GM12878 (cell line): ENCODE measurements around the gene FAM199X. TPM values are rescaled to one million over a fixed set of nuclear protein-coding genes. Genes with fewer than 3 reads are reported as not detected.
A peak's percentile ranks its signal among the peaks of the same experiment; 100 is the strongest.

Source experiments
- ATAC-seq: fragments of 200-7000 bp; cut with Tn5 transposase; 3 replicates; pipeline ENCODE4 v1.9.1; 2020; ENCODE audit warnings: mild to moderate bottlenecking, moderate library complexity
- BruUV-seq: library from RNA; stranded (reverse); fragments of 400-500 nt; replicated peaks from 2 replicates; lab custom pipeline; 2021; lab: Mats Ljungman, UMichigan
- CTCF ChIA-PET: fragments of 300-600 bp; sonication (Branson Sonifier 250); formaldehyde crosslinking; extraction: SDS; loops from one replicate; lab custom pipeline; 2021; ENCODE audit warnings: inconsistent platforms; lab: Yijun Ruan, JAX
- POLR2A ChIA-PET: fragments of 350-600 bp; formaldehyde crosslinking; extraction: SDS; loops from one replicate; lab custom pipeline; 2021; ENCODE audit warnings: inconsistent platforms; lab: Charles Lee
- RAD21 ChIA-PET: fragments of 300-600 bp; sonication (Branson Sonifier 250); formaldehyde crosslinking; loops from one replicate; lab custom pipeline; 2023; ENCODE audit warnings: antibody characterized with exemption; ENCODE audit not compliant: unreplicated experiment; lab: Charles Lee
- SMC1A ChIA-PET: fragments of 300-600 bp; sonication (Branson Sonifier 250); formaldehyde crosslinking; loops from one replicate; lab custom pipeline; 2023; ENCODE audit not compliant: unreplicated experiment, uncharacterized antibody; lab: Charles Lee
- DNase-seq: peaks from one replicate; pipeline ENCODE4 v3.0.0-alpha.2; 2011; ENCODE audit warnings: low read depth, low spot score
- FAIRE-seq: peaks from 3 replicates; lab custom pipeline; 2011; peaks lifted over from hg19 to GRCh38; lab: Jason Lieb, UNC
- H2AFZ ChIP-seq: 2 replicates; pipeline ENCODE4 v1.6.0; 2011; ENCODE audit warnings: low read depth, low read length, control low read depth; ENCODE audit not compliant: control insufficient read depth
- H3K27ac ChIP-seq: 2 replicates; pipeline ENCODE4 v1.5.1; 2011; ENCODE audit warnings: control low read depth; ENCODE audit not compliant: control insufficient read depth, insufficient read depth
- H3K27me3 ChIP-seq, 2 experiments: replicated peaks in 1 of 2; 2 replicates each; pipeline versions ENCODE4 v1.6.0 to v1.6.1; 2011; ENCODE audit warnings: low read length in 1 of 2; ENCODE audit not compliant: control insufficient read depth in 2 of 2, insufficient read depth in 2 of 2
- H3K36me3 ChIP-seq, 2 experiments: 2 replicates each; pipeline ENCODE4 v1.5.1; 2011; ENCODE audit warnings: low read length in 1 of 2; ENCODE audit not compliant: control insufficient read depth in 2 of 2, insufficient read depth in 2 of 2
- H3K4me1 ChIP-seq: 2 replicates; pipeline ENCODE4 v1.6.1; 2011; ENCODE audit warnings: mild to moderate bottlenecking, low read length, moderate library complexity, mixed read lengths; ENCODE audit not compliant: control insufficient read depth, insufficient read depth
- H3K4me2 ChIP-seq: 2 replicates; pipeline ENCODE4 v1.6.0; 2011; ENCODE audit warnings: control low read depth; ENCODE audit not compliant: control insufficient read depth, insufficient read depth
- H3K4me3 ChIP-seq: fragments of 200-600 bp; sonication (generic); 2 replicates; pipeline ENCODE4 v1.5.1; 2016
- H3K79me2 ChIP-seq: 2 replicates; pipeline ENCODE4 v1.6.0; 2011; ENCODE audit warnings: low read length; ENCODE audit not compliant: control insufficient read depth, insufficient read depth
- H3K9ac ChIP-seq: 2 replicates; pipeline ENCODE4 v1.8.0; 2011; ENCODE audit warnings: low read length, control low read depth, mixed read lengths; ENCODE audit not compliant: control insufficient read depth, insufficient read depth
- H3K9me3 ChIP-seq: replicated peaks from 3 replicates; pipeline ENCODE4 v1.5.1; 2011; ENCODE audit warnings: mild to moderate bottlenecking, low read length; ENCODE audit not compliant: control insufficient read depth, insufficient read depth
- H4K20me1 ChIP-seq: 2 replicates; pipeline ENCODE4 v1.6.0; 2011; ENCODE audit not compliant: control insufficient read depth, insufficient read depth
- HCFC1 ChIP-seq: fragments of 150-350 bp; IDR thresholded peaks from 2 replicates; pipeline ENCODE4 v1.6.1; 2014; ENCODE audit warnings: low read length
- KLF5 ChIP-seq: fragments of 450-650 bp; IDR thresholded peaks from 2 replicates; pipeline ENCODE4 v1.6.1; 2014; ENCODE audit warnings: mild to moderate bottlenecking; ENCODE audit not compliant: partially characterized antibody
- POU2F2 ChIP-seq: IDR thresholded peaks from 3 replicates; pipeline ENCODE4 v1.6.1; 2011; ENCODE audit warnings: low read depth, mild to moderate bottlenecking, low read length, borderline replicate concordance
- RB1 ChIP-seq: fragments of 450-650 bp; formaldehyde crosslinking; IDR thresholded peaks from 2 replicates; pipeline ENCODE4 v1.6.1; 2017; ENCODE audit warnings: mild to moderate bottlenecking, borderline replicate concordance
- SMC3 ChIP-seq: IDR thresholded peaks from 2 replicates; pipeline ENCODE4 v1.6.1; 2011; ENCODE audit warnings: low read length, improper control_type of control experiment, borderline replicate concordance
- SPI1 ChIP-seq: IDR thresholded peaks from 2 replicates; pipeline ENCODE4 v1.6.1; 2011; ENCODE audit warnings: low read depth, mild to moderate bottlenecking, low read length, moderate library complexity, borderline replicate concordance; ENCODE audit not compliant: insufficient read depth
- SRF ChIP-seq, 2 experiments: IDR thresholded peaks; 2 replicates each; pipeline ENCODE4 v1.6.1; 2011; ENCODE audit warnings: low read depth in 2 of 2, low read length in 2 of 2, mild to moderate bottlenecking in 1 of 2, moderate library complexity in 1 of 2
- ZNF274 ChIP-seq: IDR thresholded peaks from one replicate; pipeline ENCODE4 v1.8.0; 2011; ENCODE audit not compliant: insufficient read length, insufficient read depth
- WGBS: methylation state at CpG from one replicate; pipeline ENCODE4 v1.1.6; 2016; ENCODE audit warnings: low lambda C conversion rate; ENCODE audit not compliant: insufficient replicate concordance, insufficient coverage; ENCODE audit errors: missing lambda C conversion rate; 5-methylcytosine and 5-hydroxymethylcytosine counted together
- in situ Hi-C: fragments of 300-500 bp; cut with MboI; formaldehyde crosslinking; loops from 9 replicates; pipeline ENCODE4 v1.14.3; 2018; ENCODE audit warnings: mixed read lengths
- intact Hi-C: fragments of 100-400 bp; cut with micrococcal nuclease; formaldehyde crosslinking; loops from one replicate; pipeline ENCODE4 v1.14.2; 2022; ENCODE audit not compliant: unreplicated experiment
- polyA plus RNA-seq, 11 experiments: library from polyadenylated mRNA; depleted of rRNA in 4 of 11; unstranded in 6 of 11; stranded (reverse) in 5 of 11; fragments of >200 nt; fragmentation: Nextera tagmentation in 4 of 11; fragmentation: Illumina TruSeq in 1 of 11; extraction: Ambion mirVana in 4 of 11; extraction: Trizol in 1 of 11; gene quantifications; 1 replicate in 1 of 11; 2 replicates in 10 of 11; pipeline versions ENCODE4 v1.2.1 to v1.2.3, GENCODE V29; 2011 to 2016; ENCODE audit warnings: inconsistent platforms in 2 of 11, missing spikeins in 2 of 11, low read depth in 1 of 11
- total RNA-seq, 4 experiments: library from RNA; depleted of rRNA in 3 of 4; stranded (reverse); fragments of >200 nt in 3 of 4; fragmentation: Illumina TruSeq in 1 of 4; extraction: Trizol in 1 of 4; gene quantifications; 2 replicates each; pipeline versions ENCODE4 v1.2.1 to v1.2.3, GENCODE V29; 2013 to 2021
- TF ChIP-seq, protein P1 (sequence below): IDR thresholded peaks from 2 replicates; pipeline ENCODE4 v1.6.1; 2011; ENCODE audit warnings: mild to moderate bottlenecking, low read depth, low read length, moderate library complexity; ENCODE audit not compliant: insufficient replicate concordance
- TF ChIP-seq, protein P2 (sequence below), 3 experiments: IDR thresholded peaks in 2 of 3; conservative IDR thresholded peaks in 1 of 3; 2 replicates each; pipeline ENCODE4 v1.5.1; 2011; ENCODE audit warnings: low read depth in 3 of 3, low read length in 3 of 3, mild to moderate bottlenecking in 3 of 3, control low read depth in 2 of 3, moderate library complexity in 2 of 3, inconsistent platforms in 1 of 3, mixed read lengths in 1 of 3; ENCODE audit not compliant: control insufficient read depth in 2 of 3, insufficient read depth in 1 of 3; ENCODE audit errors: extremely low read depth in 1 of 3
- TF ChIP-seq, protein P3 (sequence below): fragments of 450-650 bp; IDR thresholded peaks from 2 replicates; pipeline ENCODE4 v1.6.1; 2017; ENCODE audit warnings: mild to moderate bottlenecking, moderate library complexity

Gene FAM199X
- total and polyA plus RNA-seq, 10 of the 15 experiments (the other 5 are each of a cell fraction or from before 2014, with no cell fraction given), result 2.4 to 10.9 (median 9.1) TPM

DNA sequence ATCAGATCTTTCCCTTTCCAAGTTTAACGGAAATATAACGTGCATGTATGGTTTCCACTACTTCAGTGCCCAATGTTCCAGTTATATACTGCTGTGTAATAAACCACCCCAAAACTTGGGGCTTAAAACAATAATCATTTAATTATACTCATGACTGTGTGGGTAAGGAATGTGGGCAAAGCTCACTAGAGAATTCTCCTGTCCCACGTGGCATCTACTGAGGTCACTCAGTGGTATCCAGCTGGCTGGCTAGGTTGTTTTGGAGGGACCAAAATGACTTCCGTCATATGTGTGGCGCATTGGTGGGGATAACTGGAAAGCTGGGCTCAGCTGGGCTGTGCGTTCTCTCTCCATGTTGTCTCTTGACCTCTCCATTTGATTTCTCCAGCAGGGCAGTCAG, 35.4 kb upstream of the FAM199X start (continued):
- TF ChIP-seq, protein P1, sequence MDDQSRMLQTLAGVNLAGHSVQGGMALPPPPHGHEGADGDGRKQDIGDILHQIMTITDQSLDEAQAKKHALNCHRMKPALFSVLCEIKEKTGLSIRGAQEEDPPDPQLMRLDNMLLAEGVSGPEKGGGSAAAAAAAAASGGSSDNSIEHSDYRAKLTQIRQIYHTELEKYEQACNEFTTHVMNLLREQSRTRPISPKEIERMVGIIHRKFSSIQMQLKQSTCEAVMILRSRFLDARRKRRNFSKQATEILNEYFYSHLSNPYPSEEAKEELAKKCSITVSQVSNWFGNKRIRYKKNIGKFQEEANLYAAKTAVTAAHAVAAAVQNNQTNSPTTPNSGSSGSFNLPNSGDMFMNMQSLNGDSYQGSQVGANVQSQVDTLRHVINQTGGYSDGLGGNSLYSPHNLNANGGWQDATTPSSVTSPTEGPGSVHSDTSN, result no peak
- TF ChIP-seq ZNF274 (no peak), HCFC1 (no peak), SRF (IDR thresholded peaks at IDR 0.05; ENCODE audit: low read depth in 2 of 2, low read length in 2 of 2) (no peak)

DNA sequence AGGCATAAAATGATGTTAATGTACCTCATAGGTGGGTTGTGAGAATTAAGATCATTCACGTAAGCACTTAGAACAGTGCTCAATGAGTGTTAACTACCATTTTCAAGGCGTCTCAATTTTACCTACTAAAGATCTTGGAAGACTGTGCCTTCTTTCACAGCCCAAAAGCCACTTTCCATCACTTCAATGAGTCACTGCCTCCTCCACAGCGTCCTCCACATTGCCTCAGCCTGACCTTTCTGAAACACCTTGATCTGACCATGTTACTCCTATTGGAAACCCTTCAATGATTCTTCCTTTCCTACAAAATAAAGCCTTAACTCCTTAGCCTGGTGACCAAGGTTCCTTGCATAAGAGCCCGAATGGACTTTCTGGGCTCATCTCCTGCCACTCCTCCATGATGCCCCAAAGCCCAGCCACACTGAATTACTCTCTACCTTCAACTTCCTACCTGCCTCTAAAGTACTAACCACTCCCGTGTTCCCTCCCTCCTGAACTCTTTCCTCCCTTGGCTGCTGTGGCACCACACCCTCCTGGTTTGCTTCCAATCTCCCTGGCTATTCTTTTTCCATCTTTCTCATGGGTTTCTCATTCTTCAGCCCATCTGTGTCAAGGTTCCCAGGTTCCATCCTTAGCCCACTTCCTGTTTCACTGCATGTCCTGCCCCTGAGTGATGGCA, 31.5 kb upstream of the FAM199X start:
- TF ChIP-seq, protein P2, sequence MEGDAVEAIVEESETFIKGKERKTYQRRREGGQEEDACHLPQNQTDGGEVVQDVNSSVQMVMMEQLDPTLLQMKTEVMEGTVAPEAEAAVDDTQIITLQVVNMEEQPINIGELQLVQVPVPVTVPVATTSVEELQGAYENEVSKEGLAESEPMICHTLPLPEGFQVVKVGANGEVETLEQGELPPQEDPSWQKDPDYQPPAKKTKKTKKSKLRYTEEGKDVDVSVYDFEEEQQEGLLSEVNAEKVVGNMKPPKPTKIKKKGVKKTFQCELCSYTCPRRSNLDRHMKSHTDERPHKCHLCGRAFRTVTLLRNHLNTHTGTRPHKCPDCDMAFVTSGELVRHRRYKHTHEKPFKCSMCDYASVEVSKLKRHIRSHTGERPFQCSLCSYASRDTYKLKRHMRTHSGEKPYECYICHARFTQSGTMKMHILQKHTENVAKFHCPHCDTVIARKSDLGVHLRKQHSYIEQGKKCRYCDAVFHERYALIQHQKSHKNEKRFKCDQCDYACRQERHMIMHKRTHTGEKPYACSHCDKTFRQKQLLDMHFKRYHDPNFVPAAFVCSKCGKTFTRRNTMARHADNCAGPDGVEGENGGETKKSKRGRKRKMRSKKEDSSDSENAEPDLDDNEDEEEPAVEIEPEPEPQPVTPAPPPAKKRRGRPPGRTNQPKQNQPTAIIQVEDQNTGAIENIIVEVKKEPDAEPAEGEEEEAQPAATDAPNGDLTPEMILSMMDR (IDR thresholded peaks at IDR 0.05 in 2 of 3, conservative IDR thresholded peaks at IDR 0.05 in 1 of 3; ENCODE audit: control insufficient read depth in 2 of 3, extremely low read depth in 1 of 3, insufficient read depth in 1 of 3, low read depth in 3 of 3, low read length in 3 of 3), result no peak
- TF ChIP-seq SMC3, result no peak
- no peak for TF ChIP-seq KLF5
- TF ChIP-seq, protein P3, sequence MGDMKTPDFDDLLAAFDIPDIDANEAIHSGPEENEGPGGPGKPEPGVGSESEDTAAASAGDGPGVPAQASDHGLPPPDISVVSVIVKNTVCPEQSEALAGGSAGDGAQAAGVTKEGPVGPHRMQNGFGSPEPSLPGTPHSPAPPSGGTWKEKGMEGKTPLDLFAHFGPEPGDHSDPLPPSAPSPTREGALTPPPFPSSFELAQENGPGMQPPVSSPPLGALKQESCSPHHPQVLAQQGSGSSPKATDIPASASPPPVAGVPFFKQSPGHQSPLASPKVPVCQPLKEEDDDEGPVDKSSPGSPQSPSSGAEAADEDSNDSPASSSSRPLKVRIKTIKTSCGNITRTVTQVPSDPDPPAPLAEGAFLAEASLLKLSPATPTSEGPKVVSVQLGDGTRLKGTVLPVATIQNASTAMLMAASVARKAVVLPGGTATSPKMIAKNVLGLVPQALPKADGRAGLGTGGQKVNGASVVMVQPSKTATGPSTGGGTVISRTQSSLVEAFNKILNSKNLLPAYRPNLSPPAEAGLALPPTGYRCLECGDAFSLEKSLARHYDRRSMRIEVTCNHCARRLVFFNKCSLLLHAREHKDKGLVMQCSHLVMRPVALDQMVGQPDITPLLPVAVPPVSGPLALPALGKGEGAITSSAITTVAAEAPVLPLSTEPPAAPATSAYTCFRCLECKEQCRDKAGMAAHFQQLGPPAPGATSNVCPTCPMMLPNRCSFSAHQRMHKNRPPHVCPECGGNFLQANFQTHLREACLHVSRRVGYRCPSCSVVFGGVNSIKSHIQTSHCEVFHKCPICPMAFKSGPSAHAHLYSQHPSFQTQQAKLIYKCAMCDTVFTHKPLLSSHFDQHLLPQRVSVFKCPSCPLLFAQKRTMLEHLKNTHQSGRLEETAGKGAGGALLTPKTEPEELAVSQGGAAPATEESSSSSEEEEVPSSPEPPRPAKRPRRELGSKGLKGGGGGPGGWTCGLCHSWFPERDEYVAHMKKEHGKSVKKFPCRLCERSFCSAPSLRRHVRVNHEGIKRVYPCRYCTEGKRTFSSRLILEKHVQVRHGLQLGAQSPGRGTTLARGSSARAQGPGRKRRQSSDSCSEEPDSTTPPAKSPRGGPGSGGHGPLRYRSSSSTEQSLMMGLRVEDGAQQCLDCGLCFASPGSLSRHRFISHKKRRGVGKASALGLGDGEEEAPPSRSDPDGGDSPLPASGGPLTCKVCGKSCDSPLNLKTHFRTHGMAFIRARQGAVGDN, result no peak
- TF ChIP-seq SPI1, result 0 out of 2 replicates have a peak, but pooled peaks have one; percentile 10
- TF ChIP-seq RB1, result no peak
- TF ChIP-seq POU2F2, result no peak
- in situ Hi-C loops (loop anchor here (5.0 kb wide), 1 partner anchor 287 kb away; no protein-coding TSS in a partner anchor), intact Hi-C loops (loop anchor here (10.0 kb wide), 1 partner anchor 600 kb away; no protein-coding TSS in a partner anchor)
- no peak overlapping the region for H3K4me2 ChIP-seq
- no peak overlapping the region for H3K4me3 ChIP-seq
- no peak overlapping the region for H3K9ac ChIP-seq
- no peaks in the 10 kb centered on the region for H3K27me3 ChIP-seq
- CTCF ChIA-PET, result interaction anchor here (1.1 to 3.4 kb wide), 2 partner anchors 35 to 290 kb away, joined by 4 to 41 read pairs; no protein-coding TSS in a partner anchor
- no peaks in the 10 kb centered on the region for H3K36me3 ChIP-seq
- H3K9me3 ChIP-seq, result no peaks in the 10 kb centered on the region; the same call in 2 of the 3 replicates
- H3K4me1 ChIP-seq, result no peaks in the 10 kb centered on the region
- H3K79me2 ChIP-seq, result no peaks in the 10 kb centered on the region
- ATAC-seq (no peak), FAIRE-seq (no peak), DNase-seq (no peak)
- RAD21 ChIA-PET, result no interaction called here
- POLR2A ChIA-PET, result no interaction called here
- H4K20me1 ChIP-seq, result no peaks in the 10 kb centered on the region
- no TSS peak for BruUV-seq
- 44% methylated on average over 5 of the region's 5 CpGs for WGBS
- SMC1A ChIA-PET, result no interaction called here
- no peak overlapping the region for H3K27ac ChIP-seq
- no peak overlapping the region for H2AFZ ChIP-seq
